HG02943 (cell line): ENCODE data around the gene CHST9.
"Not testable (repeated sequence)": the region's sequence is repeated elsewhere in the genome, so short reads cannot be mapped to it uniquely, and the experiment has no call there.

Experiments
- ATAC-seq: cut with Tn5 transposase; IDR thresholded peaks from one replicate; pipeline ENCODE4 v1.9.1; 2021; ENCODE audit warnings: mild to moderate bottlenecking, low read depth, moderate library complexity; ENCODE audit not compliant: unreplicated experiment

CHST9 gene

GRCh38 chr18:26943906-26944305 lies 241.2 kb downstream of the CHST9 start:
- ATAC-seq: no peak

- no peak for ATAC-seq
Observed at GRCh38 chr18:26941584-26941983, 243.5 kb downstream of the CHST9 start.

- ATAC-seq: no peak
Observed at GRCh38 chr18:26940744-26941398, 244.2 kb downstream of the CHST9 start.

- ATAC-seq: no peak
Observed at GRCh38 chr18:26931659-26932058, 253.4 kb downstream of the CHST9 start.

GRCh38 chr18:26930630-26931029 lies 254.5 kb downstream of the CHST9 start:
- no peak for ATAC-seq

GRCh38 chr18:26928670-26929313 lies 256.3 kb downstream of the CHST9 start:
- ATAC-seq: no peak

GRCh38 chr18:26927822-26928221 lies 257.3 kb downstream of the CHST9 start:
- ATAC-seq: not testable (repeated sequence)

- no peak for ATAC-seq
Observed at GRCh38 chr18:26926066-26926675, 258.9 kb downstream of the CHST9 start.

GRCh38 chr18:26925313-26925712 lies 259.8 kb downstream of the CHST9 start:
- ATAC-seq: no peak

- no peak for ATAC-seq
Observed at GRCh38 chr18:26922313-26922712, 262.8 kb downstream of the CHST9 start.

- no peak for ATAC-seq
Observed at GRCh38 chr18:26920644-26921043, 264.5 kb downstream of the CHST9 start.

- ATAC-seq: no peak
Observed at GRCh38 chr18:26919627-26920026, 265.5 kb downstream of the CHST9 start.

- ATAC-seq: no peak
Observed at GRCh38 chr18:26919201-26919600, 265.9 kb downstream of the CHST9 start.

GRCh38 chr18:26911840-26912239 lies 273.3 kb downstream of the CHST9 start:
- no peak for ATAC-seq

- no peak for ATAC-seq
Observed at GRCh38 chr18:26909599-26910290, 275.4 kb downstream of the CHST9 start.

GRCh38 chr18:26908906-26909305 lies 276.2 kb downstream of the CHST9 start:
- no peak for ATAC-seq

- no peak for ATAC-seq
Observed at GRCh38 chr18:26902291-26902690, 282.8 kb downstream of the CHST9 start.

GRCh38 chr18:26901020-26901419 lies 284.1 kb downstream of the CHST9 start:
- no peak for ATAC-seq

- ATAC-seq: no peak
Observed at GRCh38 chr18:26894426-26894825, 290.7 kb downstream of the CHST9 start.

GRCh38 chr18:26893996-26894395 lies 291.1 kb downstream of the CHST9 start:
- ATAC-seq: no peak

GRCh38 chr18:26888259-26888658 lies 296.8 kb downstream of the CHST9 start:
- no peak for ATAC-seq
